Neural cell (in vitro differentiated cells): ENCODE measurements around the gene GALNT2.

Experiments
- CTCF ChIP-seq: fragments of 450-650 bp; IDR thresholded peaks from 2 replicates; pipeline ENCODE4 v1.5.1; 2014; ENCODE audit warnings: antibody characterized with exemption, mild to moderate bottlenecking, moderate library complexity; ENCODE audit not compliant: poor library complexity, severe bottlenecking
- EP300 ChIP-seq: fragments of 450-650 bp; conservative IDR thresholded peaks from 2 replicates; pipeline ENCODE4 v1.6.1; 2014; ENCODE audit warnings: antibody characterized with exemption, mild to moderate bottlenecking, moderate library complexity; ENCODE audit not compliant: poor library complexity, severe bottlenecking
- EZH2 ChIP-seq: fragments of 200-600, 300-800 bp; shearing (Covaris generic), sonication (generic); IDR thresholded peaks from 2 replicates; pipeline ENCODE4 v1.6.1; 2014; ENCODE audit warnings: antibody characterized with exemption, low read length, borderline replicate concordance, mild to moderate bottlenecking; ENCODE audit not compliant: insufficient read depth, poor library complexity, severe bottlenecking
- POLR2AphosphoS5 ChIP-seq: IDR thresholded peaks from 2 replicates; pipeline ENCODE4 v1.6.1; 2012
- REST ChIP-seq: IDR thresholded peaks from 2 replicates; pipeline ENCODE4 v1.6.1; 2012; ENCODE audit warnings: borderline replicate concordance
- TAF1 ChIP-seq: IDR thresholded peaks from 2 replicates; pipeline ENCODE4 v1.6.1; 2012; ENCODE audit warnings: low read depth

GRCh38 chr1:230308821-230309220, 241.8 kb downstream of the GALNT2 start:
- TF ChIP-seq TAF1 (no peak), POLR2AphosphoS5 (no peak), EZH2 (no peak), CTCF (no peak), REST (no peak), EP300 (no peak)
